Measurements from ENCODE around the gene RSPH1. TPM values are rescaled to one million over a fixed set of nuclear protein-coding genes. Genes with fewer than 3 reads are reported as not detected.

RSPH1 gene
- total and polyA plus RNA-seq, 2 of the 8 experiments (the other 6 are each of a cell fraction or from before 2014, with no cell fraction given), result 0.24 TPM; not detected in 1

DNA sequence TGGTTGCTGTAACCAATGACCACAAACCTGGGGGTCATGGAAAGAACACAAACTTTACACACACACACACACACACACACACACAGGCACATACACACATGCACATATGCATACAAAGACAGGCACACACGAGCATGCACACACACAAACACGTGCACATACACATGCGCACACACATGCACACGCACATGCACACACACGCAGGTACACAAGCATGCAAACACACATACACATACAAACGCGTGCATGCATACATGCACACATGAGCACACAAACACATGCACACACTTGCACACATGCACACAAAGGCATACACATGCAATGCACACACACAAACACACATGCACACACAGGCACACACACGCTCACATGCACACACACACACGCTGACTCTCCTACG is 48.3 kb downstream of the RSPH1 start:
- Histone ChIP-seq H2BK15ac (ENCODE audit: low read length) (0 out of 2 replicates have a peak overlapping the region, but pooled peaks have one; percentile 36), H3K79me2 (ENCODE audit: control insufficient read depth in 1 of 2, insufficient read depth in 2 of 2, low read length in 2 of 2) (no peaks in the 10 kb centered on the region), H4K20me1 (replicated peaks in 1 of 2; ENCODE audit: control insufficient read depth in 1 of 2, insufficient read depth in 2 of 2, low read length in 2 of 2) (peaks cover 0 to 4% of the 10 kb centered on the region in 2 experiments), H3K14ac (ENCODE audit: insufficient read length) (no peak overlapping the region), H3K4me3 (ENCODE audit: extremely low read depth in 1 of 4, insufficient read depth in 2 of 4, low read depth in 3 of 4, low read length in 4 of 4) (no peak overlapping the region), H2AK5ac (ENCODE audit: low read depth, low read length) (0 out of 2 replicates have a peak overlapping the region, but pooled peaks have one; percentile 7), H3K27me3 (replicated peaks in 1 of 4; ENCODE audit: control insufficient read depth in 3 of 4, extremely low read depth in 1 of 4, insufficient read depth in 3 of 4, low read length in 3 of 4) (no peaks in the 10 kb centered on the region), H3K27ac (ENCODE audit: low read depth, low read length) (no peak overlapping the region), H3K9me3 (ENCODE audit: insufficient read depth in 2 of 2, low read depth in 1 of 2, low read length in 1 of 2) (no peaks in the 10 kb centered on the region), H3K4me1 (replicated peaks in 1 of 4; ENCODE audit: control insufficient read depth in 3 of 4, insufficient read depth in 4 of 4, low read length in 3 of 4) (peaks cover 0 to 2% (median 0%) of the 10 kb centered on the region in 4 experiments; a peak in 2 of 7 replicates), H2BK5ac (ENCODE audit: low read depth, low read length) (0 out of 2 replicates have a peak overlapping the region, but pooled peaks have one; percentile 8), H3K36me3 (ENCODE audit: control insufficient read depth in 2 of 4, insufficient read depth in 4 of 4, low read length in 3 of 4) (no peaks in the 10 kb centered on the region), H3K23me2 (ENCODE audit: low read depth, low read length) (no peaks in the 10 kb centered on the region), H3K23ac (ENCODE audit: insufficient read length) (no peak overlapping the region), H4K5ac (ENCODE audit: insufficient read length, low read depth, low read length) (no peak overlapping the region), H3K56ac (replicated peaks; ENCODE audit: insufficient read length, low read depth, low read length) (no peak overlapping the region), H2AFZ (ENCODE audit: low read length) (no peak overlapping the region), H4K8ac (ENCODE audit: extremely low read depth, insufficient read depth, low read length) (no peak overlapping the region), H2BK20ac (ENCODE audit: low read length) (peak overlapping the region; percentile 62; the same call in 1 of the 2 replicates), H3K9ac (replicated peaks in 1 of 4; ENCODE audit: extremely low read depth in 1 of 4, low read depth in 3 of 4, low read length in 3 of 4) (no peak overlapping the region), H3K4ac (replicated peaks; ENCODE audit: insufficient read length, low read depth, low read length) (peak overlapping the region; percentile 60), H3K4me2 (ENCODE audit: insufficient read depth in 1 of 2, low read depth in 2 of 2, low read length in 2 of 2) (no peak overlapping the region), H2BK12ac (ENCODE audit: low read depth, low read length) (no peak overlapping the region; the same call in 1 of the 2 replicates), H3K18ac (ENCODE audit: extremely low read depth, low read length) (no peak overlapping the region), H4K91ac (replicated peaks; ENCODE audit: insufficient read length, low read length) (peak overlapping the region; percentile 49), H3K79me1 (ENCODE audit: low read depth, low read length) (no peaks in the 10 kb centered on the region), H2BK120ac (replicated peaks; ENCODE audit: low read depth, low read length) (no peak overlapping the region)
- no peak for TF ChIP-seq BACH1 (IDR thresholded peaks at IDR 0.05; ENCODE audit: low read length)
- no peak for TF ChIP-seq HDAC2 (IDR thresholded peaks at IDR 0.05; ENCODE audit: borderline replicate concordance in 1 of 2, low read depth in 2 of 2, low read length in 2 of 2)
- no peak for TF ChIP-seq CHD1 (IDR thresholded peaks at IDR 0.05; ENCODE audit: low read depth, low read length)
- TF ChIP-seq, protein P1, sequence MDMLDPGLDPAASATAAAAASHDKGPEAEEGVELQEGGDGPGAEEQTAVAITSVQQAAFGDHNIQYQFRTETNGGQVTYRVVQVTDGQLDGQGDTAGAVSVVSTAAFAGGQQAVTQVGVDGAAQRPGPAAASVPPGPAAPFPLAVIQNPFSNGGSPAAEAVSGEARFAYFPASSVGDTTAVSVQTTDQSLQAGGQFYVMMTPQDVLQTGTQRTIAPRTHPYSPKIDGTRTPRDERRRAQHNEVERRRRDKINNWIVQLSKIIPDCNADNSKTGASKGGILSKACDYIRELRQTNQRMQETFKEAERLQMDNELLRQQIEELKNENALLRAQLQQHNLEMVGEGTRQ (IDR thresholded peaks at IDR 0.05; ENCODE audit: low read length), result no peak
- TF ChIP-seq ASH2L (IDR thresholded peaks at IDR 0.05; ENCODE audit: low read length), result no peak
- no peak for TF ChIP-seq SAP30 (IDR thresholded peaks at IDR 0.05; ENCODE audit: insufficient read depth, insufficient replicate concordance, low read length)
- no peak for TF ChIP-seq SUZ12 (IDR thresholded peaks at IDR 0.05; ENCODE audit: low read length)
- 90% methylated on average over 10 of the region's 10 CpGs; no CpG with 5 or more reads in 1 of the 2 experiments for WGBS, 2 experiments (ENCODE audit: extremely low coverage in 1 of 2, insufficient coverage in 1 of 2, insufficient read length in 1 of 2, insufficient replicate concordance in 2 of 2, low coverage in 1 of 2, low lambda C conversion rate in 2 of 2, missing lambda C conversion rate in 1 of 2)
- ChIA-PET CTCF (ENCODE audit: partially characterized antibody) (interaction anchor here (1.2 to 2.3 kb wide), 2 partner anchors 138 to 189 kb away, joined by 3 to 8 read pairs; no protein-coding TSS in a partner anchor), POLR2A (ENCODE audit: partially characterized antibody) (no interaction called here)
- no peak for FAIRE-seq
- no peak for DNase-seq (ENCODE audit: low read depth in 1 of 2, low spot score in 2 of 2)

Data from H1 (cell line).